HG03439 (cell line): ENCODE measurements around the gene ITPKB.
"Not testable (repeated sequence)": the region's sequence is repeated elsewhere in the genome, so short reads cannot be mapped to it uniquely, and the experiment has no call there.

Experiments used
- ATAC-seq: cut with Tn5 transposase; IDR thresholded peaks from one replicate; pipeline ENCODE4 v1.9.1; 2021; ENCODE audit warnings: mild to moderate bottlenecking, moderate library complexity; ENCODE audit not compliant: unreplicated experiment

The ITPKB gene

DNA sequence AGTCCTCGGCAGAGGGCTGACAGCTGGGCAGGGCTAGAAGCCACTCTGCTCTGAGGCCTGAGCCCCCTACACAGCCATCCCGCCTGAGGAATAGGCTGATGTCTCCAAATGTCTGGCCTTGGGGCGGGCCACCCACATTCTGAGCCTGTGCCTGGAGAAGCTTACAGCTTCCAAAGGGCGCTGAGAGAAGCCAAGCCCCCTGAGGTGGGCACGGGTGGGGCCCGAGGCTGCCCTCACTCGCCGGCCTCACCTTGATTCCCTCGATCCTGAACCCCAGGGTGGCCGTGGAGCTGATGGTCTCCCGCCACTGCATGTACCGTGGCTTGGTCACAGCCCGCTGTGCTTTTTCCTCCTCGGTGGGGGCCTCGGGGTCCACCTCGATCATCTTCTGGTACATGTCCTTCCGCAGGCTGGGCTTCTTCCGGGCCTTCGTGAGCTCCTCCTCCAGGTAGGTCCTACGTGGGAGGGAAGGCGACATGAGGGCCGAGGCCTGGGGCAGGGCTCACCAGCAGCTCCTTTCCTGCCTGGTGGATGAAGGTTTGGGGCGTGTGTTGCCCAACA is 97.3 kb downstream of the ITPKB start:
- ATAC-seq, result no peak

DNA sequence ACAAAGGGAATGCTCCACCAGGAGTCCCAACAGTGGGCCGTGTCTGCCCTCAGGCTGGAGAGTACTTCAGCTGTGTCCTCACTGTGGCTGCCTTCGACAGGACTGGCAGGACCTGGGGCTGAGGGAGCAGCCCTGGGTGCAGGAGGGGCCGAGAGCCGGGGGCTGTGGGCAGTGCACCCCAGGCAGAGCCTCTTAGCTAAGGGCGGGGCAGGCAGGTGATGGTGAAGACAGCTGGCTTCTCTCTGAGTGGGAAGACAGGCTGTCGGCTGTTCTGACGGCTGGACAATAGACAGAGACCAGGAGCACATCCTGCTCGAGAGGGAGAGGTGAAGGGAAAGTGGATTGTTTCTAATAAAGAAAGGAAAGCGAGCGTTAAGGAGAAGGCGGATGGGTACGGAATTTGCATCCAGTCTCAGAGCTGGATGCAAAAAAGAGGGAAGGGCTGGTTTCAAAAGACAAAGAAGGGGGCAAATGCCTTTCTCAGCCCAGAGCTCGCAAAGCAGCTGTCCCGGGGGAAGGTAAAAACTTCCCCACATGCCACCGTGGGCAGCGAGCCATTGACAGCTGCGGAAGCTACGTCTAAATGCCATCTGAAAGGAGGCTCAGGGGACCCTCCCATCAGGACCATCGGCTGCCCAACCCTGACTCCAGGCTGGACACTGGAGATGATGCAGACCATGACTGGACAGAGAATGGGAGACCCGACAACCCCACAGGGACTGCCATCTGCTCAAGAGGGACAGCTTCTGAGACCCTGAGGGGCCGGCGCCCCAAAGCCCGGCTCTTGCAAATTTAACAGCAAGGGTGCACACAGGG is 98.6 kb downstream of the ITPKB start:
- no peak for ATAC-seq

DNA sequence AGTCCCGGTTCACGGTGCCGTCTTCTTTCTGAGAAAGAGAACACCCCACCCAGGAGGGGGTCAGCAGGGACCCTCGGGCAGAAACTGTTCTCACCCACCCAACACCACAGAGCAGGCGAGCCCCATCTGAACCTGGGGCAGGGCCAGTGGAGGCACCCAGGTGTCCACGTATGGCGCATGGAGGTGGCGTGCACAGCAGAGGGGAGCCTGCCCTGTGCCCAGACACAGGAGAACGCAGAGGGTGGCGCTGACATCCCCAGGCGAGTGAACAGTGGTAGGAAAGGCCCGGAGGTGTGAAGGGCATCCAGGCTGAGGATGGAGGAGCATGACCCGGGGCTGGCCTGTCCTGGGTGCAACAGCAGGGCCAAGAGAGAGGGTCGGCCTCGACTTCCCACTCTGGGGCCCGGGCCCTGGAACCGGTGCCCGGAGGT is 99.4 kb downstream of the ITPKB start:
- ATAC-seq, result no peak

DNA sequence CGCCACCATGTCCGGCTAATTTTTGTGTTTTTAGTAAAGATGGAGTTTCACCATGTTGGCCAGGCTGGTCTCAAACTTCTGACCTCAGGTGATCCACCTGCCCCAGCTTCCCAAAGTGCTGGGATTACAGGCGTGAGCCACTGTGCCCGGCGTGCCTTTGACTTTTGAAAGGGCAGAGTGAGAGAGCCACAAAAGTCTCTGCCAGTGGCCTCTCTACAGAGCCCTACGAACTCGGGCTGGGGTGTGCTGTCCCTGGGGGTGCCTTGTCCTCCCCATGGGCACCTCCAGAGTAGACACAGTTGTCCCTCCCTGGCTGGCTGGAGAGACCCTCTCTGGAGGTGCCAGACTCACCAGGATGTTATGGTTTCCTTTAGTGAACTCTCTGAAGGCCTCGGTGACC is 99.9 kb downstream of the ITPKB start:
- ATAC-seq, result not testable (repeated sequence)

DNA sequence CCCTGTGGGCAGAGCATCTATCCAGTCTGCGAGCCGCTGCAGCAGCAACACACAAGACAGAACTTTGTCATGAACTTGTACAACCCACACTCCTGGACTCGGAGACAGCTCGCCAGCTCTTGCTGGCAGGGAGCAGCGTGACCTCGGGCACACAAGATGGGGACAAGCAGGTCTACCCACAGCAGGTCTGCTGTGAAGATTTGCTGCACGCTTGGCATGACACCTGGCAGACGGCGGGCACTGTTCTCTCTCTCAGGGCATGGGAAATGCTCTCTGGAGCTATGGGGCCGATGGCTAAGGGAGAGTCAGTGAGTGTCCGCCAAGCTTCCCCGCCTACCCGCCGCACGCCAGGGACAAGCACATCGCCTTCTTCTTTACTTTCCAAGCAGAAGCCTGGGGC is 100.5 kb downstream of the ITPKB start:
- no peak for ATAC-seq

DNA sequence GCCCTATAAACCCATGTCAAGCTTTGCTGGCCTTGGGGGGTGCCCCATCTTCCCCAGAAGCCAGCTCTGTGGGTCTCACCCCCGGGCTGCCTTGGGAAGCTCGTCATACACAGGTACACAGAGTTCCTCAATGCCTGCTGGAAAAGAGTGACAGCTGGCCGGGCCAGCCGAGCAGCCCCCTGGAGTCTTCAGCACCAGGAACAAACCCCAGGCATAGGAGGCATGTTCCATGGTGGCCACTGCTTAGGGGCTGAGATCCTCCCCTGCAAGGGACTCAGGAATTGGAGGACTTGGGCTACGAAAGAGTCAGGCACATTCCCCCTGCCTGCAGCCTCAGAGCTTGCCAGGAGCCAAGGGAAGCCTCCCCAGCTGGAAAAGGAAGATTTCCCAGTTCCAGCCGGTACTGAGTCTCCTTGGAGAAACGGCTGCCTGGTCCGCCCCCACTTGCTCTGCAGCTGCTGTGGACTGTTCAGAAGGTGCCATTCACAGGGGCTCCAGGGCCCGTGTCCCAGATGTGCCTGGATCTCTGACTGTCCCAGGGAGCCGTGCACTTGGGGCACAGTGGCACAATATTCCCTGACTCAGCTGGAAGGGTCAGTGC is 101.0 kb downstream of the ITPKB start:
- ATAC-seq, result no peak

DNA sequence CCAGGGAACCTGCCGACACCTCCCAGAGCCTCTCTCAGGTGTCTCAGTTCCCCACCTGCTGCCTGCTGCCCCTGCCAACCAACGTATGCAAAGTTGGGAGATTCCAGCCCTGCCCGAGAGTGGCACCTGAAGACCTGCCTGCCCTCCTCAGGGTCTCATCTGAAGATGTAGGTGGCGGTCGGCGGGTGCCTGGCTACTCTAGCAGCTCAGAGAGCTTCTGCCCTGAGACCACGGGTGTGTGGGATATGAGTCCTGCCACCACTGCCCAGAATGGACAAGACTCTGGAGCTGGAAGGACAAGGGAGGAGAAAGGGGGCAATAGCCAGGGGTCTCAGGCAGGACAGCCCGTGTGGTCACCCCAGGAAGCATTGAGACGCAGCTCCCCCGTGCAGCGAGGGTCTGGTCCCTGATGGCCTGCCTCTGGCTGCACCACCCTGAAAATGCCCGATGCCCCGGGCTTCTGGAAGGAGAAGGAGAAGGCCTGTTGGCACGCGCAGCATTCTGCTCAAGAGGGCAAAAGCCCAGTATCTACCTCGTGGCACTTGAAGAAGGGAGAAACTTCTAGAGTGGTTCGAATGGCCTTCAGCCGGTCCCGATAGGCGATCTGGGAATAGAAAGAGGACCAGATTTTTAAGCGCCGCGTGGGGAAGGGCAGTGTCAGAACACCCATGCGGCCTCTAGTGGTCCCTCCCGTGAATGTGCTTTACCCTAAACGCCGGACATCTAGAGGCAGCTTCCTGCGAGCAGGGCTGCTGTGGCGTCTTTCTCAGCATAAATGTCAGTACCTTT is 101.7 kb downstream of the ITPKB start:
- ATAC-seq, result no peak

DNA sequence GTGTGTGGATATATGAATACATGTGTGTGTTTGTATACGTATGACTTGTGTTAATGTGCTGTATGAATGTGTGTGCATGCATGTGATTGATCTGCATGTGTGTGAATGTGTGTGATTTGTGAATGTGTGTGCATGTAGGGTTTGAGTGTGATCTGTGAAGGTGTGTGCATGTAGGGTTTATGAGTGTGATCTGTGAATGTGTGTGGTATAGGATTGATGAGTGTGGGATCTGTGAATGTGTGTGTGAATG is 102.3 kb downstream of the ITPKB start:
- no peak for ATAC-seq

DNA sequence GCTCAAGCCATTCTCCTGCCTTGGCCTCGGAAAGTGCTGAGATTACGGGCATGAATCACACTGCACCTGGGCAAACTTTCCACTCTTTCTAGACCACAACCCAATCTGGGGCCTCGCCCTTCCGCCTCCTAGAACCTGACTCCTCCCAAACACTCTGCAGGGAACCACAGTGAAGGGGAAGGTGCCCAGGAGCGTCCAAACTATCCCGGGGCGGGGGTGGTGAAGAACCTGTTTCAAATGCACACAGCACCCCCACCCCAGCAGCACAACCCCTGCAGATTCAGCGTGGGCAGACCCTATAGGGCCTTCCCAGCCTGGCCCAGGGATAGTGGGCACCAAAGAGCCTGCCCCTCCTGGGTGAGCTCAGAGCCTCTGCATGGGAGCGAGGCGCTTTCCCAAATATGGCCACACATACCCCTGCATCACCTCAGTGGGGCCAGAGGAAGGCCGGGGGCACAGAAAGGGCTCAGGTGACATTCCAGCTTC is 103.6 kb downstream of the ITPKB start:
- ATAC-seq, result no peak

DNA sequence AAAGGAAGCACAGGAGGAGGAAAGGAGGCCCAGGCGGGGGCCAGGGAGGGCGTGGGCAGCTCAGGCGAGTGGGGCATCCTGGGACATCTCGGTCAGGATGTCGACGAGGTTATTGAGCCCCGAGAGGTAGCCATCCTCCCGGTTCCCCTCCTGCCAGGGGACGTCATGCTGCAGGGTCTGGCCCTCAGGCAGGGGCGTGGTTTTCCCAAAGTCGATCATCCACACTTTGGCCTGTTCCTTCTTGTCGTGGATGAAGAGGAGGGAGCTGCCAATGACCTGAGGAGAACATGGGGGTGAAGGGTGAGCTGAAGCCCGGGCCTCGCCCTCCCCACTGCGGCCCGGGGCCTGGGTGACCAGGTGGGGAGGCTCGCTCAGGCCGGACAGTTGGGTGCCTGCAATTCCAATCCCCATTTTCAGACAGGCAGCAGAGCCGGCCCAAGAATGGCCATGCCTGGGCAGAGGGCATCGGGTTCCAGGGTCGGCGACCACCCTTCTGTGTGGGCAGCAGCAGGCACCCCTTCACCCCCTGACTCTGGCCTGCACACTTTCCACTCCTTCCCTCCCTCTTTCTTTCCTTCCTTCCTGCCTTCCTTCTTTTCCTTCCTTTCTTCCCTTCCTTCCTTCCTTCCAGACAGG is 104.4 kb downstream of the ITPKB start:
- no peak for ATAC-seq

DNA sequence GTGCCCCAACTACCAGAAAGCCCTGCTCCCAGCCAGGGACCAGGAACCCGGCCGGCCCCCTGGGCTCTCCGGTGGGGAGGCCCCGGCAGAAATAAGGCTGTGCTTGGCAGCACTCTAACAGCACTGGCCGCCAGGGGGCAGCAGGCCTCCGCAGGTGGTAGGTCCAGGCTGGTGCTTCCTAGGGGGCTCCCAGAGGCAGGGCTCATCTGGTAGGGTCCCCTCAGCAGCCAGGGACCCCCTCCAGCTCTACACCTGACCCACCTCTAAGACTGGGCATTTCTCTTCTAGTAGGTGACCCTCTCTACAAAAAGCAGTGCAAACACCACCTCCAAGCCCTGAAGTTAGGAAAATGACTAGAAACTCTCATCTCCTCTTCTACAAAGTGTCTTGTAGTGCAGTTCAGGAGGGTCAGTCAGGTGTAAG is 104.9 kb downstream of the ITPKB start:
- peak; percentile 73 for ATAC-seq

DNA sequence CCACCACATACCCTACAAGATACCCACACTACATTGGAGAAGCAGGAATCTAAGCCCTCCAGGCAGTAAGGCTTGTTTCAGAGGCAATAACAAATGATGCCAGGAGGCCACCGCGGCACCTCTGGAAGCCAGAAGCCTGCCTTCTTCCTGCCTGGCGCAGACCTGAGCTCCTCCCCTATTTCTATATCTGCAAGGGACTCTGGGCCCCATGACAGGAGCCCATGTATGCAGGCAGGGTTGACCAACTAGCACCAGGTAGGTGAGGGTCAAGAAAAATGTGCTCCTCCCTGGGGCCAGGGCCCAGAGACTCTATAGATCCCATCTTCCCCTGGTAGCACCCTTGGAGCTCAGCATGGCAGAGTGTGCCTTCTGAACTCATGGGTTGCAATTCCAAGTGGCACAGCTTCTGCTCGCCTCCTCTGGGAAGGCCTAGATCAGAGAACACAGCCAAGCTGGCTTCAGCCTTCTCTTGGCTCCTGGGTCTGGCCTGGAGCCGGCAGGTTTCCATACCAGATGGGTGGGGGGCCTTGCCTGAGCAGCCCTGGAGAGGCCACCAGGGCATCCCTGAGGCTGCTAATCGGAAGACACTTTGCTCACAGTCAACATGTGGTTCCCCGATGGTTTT is 105.4 kb downstream of the ITPKB start:
- no peak for ATAC-seq

DNA sequence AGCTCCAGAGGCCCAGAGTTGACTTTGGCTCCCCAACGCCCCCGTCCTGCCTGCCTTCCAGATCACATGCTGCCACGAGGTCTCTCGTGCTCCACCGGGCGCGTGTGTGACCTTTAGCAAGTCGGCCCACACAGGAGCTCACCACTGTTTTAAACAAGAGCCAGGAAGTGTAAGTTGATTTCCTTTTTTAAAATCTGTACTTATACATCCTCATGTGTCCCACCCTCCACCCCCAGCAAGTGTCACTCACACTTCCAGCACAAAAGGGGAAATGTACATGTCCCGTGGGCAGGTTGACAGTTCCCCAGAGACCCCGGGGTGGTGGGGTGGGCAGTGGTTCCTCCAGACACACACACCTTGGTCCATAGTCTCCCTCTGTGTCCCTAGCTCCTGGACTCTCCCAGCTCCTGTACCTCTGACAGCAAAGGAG is 106.1 kb downstream of the ITPKB start:
- ATAC-seq, result no peak

DNA sequence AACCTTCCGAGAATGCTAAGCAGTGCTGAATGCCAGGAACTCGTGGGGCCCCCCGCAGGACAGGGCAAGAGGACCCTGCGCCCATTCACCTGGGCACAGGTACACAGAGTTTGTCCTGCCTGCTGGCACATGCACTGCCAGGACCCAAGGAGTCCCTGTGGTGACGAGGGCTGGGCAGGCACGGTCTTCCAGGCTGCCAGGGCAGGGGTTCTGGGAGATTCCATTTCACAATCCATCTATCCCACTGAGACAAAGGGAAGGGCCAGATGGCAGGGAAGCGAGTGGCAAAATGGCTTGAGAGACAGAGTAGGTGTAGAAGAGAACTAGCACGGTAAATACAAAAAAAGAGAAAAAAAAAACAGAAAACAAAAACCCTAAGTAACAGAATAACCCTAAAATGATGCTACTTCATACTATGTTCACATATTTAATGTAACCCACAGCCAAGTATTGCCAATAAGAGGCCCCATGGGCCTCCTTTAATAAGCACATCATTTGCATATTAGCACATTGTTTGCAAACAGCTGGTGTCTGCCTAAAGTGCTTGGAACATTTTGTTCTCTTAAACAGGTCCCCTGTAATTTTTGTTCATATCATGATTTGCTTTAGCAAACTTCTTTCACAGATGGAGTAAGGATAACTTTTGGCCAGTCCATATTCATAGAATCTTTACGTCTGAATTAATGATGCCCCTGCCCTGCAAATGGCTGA is 106.8 kb downstream of the ITPKB start:
- ATAC-seq, result no peak

DNA sequence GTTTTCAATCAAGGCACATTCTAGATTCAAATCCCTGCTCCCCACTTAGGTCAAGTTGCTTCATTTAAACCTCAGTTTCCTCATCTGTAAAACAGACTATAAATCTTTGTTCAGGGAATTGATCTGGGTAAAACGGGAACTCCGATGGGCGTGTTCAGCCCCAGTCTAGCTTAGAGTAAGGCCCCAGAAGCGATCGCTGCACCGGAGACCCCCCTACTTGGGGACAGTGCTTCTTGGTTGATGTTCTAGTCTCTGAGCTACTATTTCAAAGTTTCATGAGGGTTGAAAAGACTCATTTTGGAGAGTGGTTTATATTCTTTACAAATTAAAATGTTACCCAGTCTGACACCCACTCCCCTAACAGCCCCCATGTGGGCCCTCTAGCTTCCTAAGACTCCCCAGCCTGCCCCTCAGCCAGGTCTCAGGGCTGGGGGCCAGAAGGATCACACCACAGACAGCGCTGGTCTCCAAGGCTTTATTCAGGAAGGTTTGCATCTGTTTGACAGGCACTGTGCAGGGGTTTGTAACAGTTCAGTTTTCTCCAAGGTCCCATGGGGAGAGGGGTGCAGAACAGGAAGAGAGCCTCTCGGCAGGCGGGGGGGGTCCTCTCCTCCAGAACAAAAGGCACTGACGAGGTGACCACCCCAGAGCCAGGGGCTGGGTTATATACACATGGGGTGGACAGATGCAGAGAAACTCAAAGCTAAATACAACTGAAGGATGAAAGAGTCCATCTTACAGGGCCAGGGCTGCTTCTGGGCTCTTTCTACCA is 107.7 kb downstream of the ITPKB start:
- ATAC-seq, result no peak

DNA sequence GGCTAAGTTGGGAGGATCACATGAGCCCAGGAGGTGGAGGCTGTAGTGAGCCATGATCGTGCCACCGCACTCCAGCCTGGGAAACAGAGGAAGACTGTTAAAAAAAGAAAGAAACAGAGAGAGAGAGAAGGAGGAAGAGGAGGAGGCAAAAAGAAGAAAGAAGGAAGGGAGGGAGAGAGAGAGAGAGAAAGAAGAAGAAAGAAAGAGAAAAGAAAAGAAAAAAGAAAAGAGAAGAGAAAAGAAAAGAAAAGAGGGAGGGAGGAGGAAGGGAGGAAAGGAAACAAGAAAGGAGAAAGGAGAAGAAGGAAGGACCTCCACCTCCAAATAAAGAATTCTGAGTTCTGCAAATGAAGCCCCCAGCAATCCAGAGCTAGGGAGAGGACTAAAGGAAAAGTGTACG is 108.5 kb downstream of the ITPKB start:
- no peak for ATAC-seq

DNA sequence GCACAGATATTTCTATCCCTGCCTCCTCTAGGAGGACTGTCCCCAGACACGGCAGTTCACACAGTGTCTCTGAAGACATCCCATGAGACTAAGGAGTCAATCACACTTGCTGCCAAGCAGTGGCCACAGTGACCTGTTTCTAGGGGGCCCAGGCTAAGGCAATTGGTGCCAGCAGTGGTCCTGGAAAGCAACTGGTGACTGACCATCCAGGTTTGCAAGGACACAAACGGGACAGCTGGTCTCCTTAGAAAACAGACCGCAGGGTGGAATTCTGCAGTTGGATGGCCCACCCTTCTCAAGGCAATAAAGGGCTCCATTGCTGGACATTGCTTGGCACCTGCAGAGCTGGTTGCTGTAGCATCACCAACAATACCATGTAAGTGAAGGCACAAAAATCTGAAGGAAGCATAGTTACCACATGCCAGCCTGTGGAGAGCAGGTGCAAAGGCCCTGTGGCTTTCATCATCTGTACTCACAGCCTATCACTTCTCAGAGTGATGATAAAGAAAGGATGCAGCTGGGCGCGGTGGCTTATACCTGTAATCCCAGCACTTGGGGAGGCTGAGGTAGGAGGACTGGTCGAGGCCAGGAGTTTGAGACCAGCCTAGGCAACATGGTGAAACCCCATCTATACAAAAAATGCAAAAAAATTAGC is 109.1 kb downstream of the ITPKB start:
- no peak for ATAC-seq

DNA sequence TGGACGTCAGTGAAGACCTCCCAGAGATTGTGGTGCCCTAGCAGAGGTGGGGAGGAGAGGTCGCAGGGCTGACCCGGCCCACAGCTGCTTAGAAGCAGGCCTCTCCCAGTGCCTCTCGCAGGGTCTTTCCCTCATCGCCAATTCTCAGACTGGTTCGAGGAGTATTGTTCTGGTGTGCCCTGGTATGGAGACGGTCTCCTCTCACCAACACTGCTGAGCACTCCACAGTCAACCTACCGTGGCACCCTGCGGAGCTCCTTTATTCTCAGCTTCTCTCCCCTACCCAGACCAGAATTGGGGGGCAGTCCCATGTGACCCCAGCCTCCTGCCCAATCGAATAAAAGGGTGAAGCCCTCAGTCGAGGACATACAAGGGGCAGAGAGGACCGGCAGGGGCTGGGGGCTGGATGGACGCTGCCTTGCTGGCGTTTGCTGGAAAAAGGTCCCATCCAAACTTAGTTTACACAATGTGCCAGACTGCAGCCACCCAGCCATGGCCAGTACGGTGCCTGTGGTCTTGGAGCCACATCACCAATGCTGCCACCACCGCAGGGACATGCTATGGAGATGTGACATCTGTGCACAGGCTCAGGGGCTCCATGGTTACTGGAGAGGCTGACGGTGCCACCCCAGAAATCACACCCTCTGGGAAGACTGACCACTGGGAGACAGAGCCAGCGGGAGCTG is 109.7 kb downstream of the ITPKB start:
- ATAC-seq, result no peak
